Transverse colon (tissue), 3 donors: ENCODE results near the gene IL1A.

Source experiments
- EP300 ChIP-seq: sonication (generic); formaldehyde crosslinking; IDR thresholded peaks from one replicate; pipeline ENCODE4 v1.6.1; 2017; ENCODE audit warnings: antibody characterized with exemption, low read depth
- POLR2A ChIP-seq: fragments of 450-650 bp; IDR thresholded peaks from one replicate; pipeline ENCODE4 v1.6.1; 2016; ENCODE audit warnings: antibody characterized with exemption, mild to moderate bottlenecking, moderate library complexity
- TF ChIP-seq, protein P1 (sequence below), 5 experiments: fragments of 200-600 bp in 3 of 5; fragments of 450-650 bp in 2 of 5; sonication (generic) in 3 of 5; IDR thresholded peaks; 1 replicate in 2 of 5; 2 replicates in 3 of 5; pipeline ENCODE4 v1.5.1; 2016 to 2017; ENCODE audit warnings: antibody characterized with exemption in 5 of 5, inconsistent platforms in 3 of 5, mild to moderate bottlenecking in 2 of 5, moderate library complexity in 1 of 5

- TF ChIP-seq, protein P1, sequence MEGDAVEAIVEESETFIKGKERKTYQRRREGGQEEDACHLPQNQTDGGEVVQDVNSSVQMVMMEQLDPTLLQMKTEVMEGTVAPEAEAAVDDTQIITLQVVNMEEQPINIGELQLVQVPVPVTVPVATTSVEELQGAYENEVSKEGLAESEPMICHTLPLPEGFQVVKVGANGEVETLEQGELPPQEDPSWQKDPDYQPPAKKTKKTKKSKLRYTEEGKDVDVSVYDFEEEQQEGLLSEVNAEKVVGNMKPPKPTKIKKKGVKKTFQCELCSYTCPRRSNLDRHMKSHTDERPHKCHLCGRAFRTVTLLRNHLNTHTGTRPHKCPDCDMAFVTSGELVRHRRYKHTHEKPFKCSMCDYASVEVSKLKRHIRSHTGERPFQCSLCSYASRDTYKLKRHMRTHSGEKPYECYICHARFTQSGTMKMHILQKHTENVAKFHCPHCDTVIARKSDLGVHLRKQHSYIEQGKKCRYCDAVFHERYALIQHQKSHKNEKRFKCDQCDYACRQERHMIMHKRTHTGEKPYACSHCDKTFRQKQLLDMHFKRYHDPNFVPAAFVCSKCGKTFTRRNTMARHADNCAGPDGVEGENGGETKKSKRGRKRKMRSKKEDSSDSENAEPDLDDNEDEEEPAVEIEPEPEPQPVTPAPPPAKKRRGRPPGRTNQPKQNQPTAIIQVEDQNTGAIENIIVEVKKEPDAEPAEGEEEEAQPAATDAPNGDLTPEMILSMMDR (IDR thresholded peaks at IDR 0.05) = no peak
- TF ChIP-seq EP300 (no peak), POLR2A (no peak)
Measured at GRCh38 chr2:112791019-112791418, 6.7 kb upstream of the IL1A start.
